ENCODE measurements around the gene LRRC75A.
"Not testable (repeated sequence)": the region's sequence is repeated elsewhere in the genome, so short reads cannot be mapped to it uniquely, and the experiment has no call there.

LRRC75A gene

GRCh38 chr17:16491703-16492612 is at the start of gene LRRC75A:
LRRC75A (minus strand) TSS chr17:16492193; CDS start chr17:16491990, 203 bp downstream.
- DNase-seq = peak; percentile 60

DNA sequence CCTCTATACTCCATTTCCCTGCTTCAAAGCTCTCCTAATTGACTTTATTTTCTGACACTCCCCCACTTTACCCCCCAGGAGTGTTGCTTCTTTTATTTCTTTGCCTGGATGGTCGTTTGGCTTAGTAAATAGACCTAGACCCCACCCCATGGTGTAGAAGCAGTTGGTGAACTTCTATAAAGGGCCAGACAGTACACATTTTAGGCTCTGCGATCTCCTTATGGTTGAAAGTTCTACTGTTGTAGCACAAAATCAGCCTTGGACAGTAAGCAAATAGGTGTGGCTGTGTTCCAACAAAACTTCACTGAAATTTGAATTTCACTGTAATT is 45.1 kb upstream of the LRRC75A start:
- no peak for DNase-seq

DNA sequence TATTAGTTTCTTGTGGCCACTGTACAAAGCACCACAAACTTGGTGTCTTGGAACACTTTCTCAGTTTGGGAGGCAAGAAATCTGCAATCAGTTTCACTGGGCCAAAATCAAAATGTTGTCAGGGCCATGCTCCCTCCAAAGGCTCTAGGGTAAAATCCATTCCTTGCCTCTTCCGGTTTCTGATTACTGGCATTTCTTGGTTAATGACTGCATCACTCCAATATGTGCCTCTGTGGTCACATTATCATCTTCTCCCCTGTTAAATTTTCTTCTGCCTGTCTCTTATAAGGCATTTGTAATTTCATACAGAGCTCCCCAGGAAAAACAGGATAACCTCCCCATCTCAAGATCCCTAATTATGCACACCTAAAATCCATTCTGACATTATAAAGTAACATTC is 42.2 kb upstream of the LRRC75A start:
- DNase-seq = no peak

- DNase-seq = no peak
These were observed 37.9 kb upstream of the LRRC75A start for GRCh38 chr17:16529906-16530305.

GRCh38 chr17:16527298-16527697 is 35.3 kb upstream of the LRRC75A start:
- DNase-seq = no peak

DNA sequence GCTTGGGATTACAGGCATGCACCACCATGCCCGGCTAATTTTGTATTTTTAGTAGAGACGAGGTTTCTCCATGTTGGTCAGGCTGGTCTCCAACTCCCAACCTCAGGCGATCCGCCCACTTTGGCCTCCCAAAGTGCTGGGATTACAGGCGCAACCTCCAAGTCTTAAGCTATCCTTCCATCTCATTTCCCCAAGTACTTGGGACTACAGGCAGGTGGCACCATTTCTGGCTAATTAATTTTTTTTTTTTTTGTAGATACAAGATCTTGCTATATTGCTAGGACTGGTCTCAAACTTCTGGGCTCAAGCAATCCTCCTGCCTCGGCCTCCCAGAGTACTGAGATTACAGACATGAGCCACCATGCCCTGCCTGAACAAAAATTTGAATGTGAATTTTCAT is 33.6 kb upstream of the LRRC75A start:
- not testable (repeated sequence) for DNase-seq

DNA sequence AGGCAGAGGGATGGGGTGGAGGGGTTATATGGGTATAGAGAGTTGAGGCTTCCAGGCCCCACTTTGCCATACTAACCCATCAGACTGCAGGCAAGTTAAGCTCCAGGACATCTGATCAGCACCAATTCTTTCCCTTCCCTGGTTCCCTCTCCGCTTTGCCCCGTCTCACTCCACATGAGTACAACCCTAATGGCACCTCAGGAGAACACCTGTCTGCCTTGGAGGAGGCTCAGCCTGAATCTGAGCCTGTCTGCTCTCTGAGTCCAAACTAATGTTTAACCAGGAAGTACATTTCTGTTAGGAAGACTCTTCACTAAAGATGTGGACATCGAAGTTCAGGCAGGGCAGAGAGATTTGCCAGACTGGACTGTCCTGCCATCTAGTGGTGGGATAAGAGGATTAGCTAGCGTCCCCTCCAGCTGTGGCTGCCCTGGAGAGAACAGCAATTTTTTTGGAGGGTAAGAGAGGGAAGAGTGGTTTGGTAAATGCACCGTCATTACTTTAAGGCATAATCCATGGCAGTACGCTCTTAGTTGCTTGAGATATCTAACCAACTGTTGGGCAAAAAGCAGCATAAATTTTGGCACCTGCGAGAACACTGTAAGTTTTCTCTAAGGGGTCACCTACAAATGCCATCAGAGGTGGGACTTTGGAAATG is 29.2 kb upstream of the LRRC75A start:
- DNase-seq = peak; percentile 77

DNA sequence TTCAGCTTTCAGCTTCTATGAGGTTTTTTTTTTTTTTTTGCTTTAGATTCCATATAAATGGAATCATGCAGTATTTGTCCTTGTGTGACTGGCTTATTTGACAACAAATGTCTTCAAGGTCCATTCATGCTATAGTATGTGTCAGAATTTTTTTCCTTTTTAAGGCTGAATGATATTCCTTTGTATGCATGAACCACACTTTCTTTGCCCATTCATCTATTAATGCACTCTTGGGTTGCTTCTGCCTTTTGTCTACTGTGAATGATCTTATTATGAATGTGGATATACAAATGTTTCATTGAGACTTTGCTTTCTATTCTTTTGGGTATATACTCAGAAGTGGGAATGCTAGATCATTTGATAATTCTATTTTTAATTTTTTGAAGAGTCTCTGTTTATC is 27.0 kb upstream of the LRRC75A start:
- no peak for DNase-seq

GRCh38 chr17:16517477-16517876 is 25.5 kb upstream of the LRRC75A start:
- no peak for DNase-seq

- no peak for DNase-seq
These were observed 24.6 kb upstream of the LRRC75A start for GRCh38 chr17:16516594-16517051.

DNA sequence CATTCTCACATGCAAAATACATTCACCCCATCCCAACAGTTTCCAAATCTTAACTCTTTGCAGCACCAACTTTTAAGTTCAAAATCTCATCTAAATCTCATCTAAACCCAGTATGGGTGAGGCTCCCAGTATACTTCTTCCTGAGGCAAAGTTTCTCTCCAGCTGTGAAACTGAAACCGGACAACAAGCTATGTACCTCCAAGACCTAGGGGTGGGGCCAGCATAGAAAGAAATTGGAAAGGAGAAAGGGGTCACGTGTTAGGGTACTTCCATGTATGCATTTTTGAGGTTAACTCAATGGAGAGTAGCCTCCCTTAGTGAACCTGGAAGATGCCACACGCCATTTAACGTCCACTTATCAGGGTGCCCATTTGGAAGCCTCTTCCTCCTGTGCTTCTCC is 23.9 kb upstream of the LRRC75A start:
- no peak for DNase-seq

- no peak for DNase-seq
These were observed 21.9 kb upstream of the LRRC75A start for GRCh38 chr17:16513873-16514272.

- no peak for DNase-seq
These were observed 20.0 kb upstream of the LRRC75A start for GRCh38 chr17:16512011-16512410.

DNA sequence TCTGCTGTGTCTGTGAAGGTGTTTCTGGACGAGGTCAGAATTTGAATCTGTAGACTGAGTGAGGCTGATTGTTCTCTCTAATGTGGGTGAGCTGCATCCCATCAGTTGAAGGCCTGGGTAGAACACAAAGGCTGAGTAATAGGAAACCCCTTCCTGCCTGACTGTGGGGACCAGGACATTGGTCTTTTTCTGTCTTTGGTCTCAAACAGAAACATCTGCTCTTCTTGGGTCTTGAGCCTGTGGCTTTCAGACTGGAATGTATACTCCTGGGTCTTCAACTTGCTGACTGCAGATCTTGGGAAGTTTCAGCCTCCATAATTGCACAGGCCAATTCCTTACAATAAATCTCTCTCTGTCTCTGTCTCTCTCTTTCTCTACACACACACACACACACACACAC is 19.6 kb upstream of the LRRC75A start:
- no peak for DNase-seq

DNA sequence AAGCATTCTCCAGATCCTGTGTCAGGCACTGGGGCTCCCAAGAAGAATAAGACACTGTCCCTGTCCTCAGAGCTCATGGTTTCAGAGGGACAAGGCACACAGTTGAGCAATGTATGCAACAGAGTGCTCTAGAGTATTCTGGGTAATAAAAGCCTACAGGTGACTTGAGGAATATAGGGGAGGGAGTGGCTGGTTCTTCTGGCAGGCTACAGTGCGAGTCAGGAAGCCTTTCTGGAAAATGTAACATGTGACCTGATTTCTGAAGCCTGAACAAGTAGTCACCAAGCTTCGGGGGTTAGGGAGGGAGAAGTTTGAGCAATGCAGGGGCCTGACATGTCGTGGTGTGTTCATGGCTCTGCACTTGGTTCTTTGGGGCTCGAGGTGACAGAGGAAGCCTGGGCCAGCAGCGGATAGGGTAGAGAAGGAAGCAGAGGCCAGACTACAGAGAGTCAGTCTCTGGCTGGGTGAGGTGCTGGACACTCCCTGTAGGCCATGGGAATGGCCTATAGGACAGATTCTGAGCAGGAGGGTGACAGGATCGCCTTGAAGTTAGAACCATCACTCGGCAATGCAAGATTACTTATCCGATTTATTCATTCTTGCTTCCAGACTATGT is 16.0 kb upstream of the LRRC75A start:
- no peak for DNase-seq

DNA sequence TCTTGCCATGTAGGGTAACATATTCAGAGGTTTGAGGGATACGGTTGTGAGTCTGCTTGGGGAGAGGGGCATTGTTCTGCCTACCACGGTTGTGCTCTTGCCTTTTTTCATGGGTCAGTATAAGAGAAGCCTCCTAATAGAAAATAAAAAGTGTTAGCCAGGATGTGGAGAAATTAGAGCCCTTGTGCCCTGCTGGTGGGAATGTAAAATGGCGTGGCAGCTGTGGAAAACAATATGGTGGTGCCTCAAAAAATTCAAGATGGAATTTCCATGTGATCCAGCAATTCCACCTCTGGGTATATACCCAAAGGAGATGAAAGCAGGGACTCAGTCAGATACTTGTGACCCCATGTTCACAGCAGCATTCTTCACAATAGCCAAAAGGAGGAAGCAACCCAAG is 14.2 kb upstream of the LRRC75A start:
- DNase-seq = no peak

- no peak for DNase-seq
These were observed 13.0 kb upstream of the LRRC75A start for GRCh38 chr17:16504984-16505383.

- DNase-seq = no peak
These were observed 5.0 kb upstream of the LRRC75A start for GRCh38 chr17:16496820-16497489.

GRCh38 chr17:16495980-16496819 is 4.2 kb upstream of the LRRC75A start:
- DNase-seq = no peak

- no peak for DNase-seq
These were observed 3.6 kb upstream of the LRRC75A start for GRCh38 chr17:16495561-16495960.

GRCh38 chr17:16494059-16494458 is 2.1 kb upstream of the LRRC75A start:
- DNase-seq = no peak

- no peak for DNase-seq
These were observed 1.6 kb upstream of the LRRC75A start for GRCh38 chr17:16493531-16494046.

All from NCI-H1105 (cell line).